ENCODE results near the gene FBN1. TPM values are rescaled to one million over a fixed set of nuclear protein-coding genes. Genes with fewer than 3 reads are reported as not detected.

FBN1 gene
- total RNA-seq, 4 donors from 2014 or later = 13.0 to 28.0 (median 20.9) TPM

DNA sequence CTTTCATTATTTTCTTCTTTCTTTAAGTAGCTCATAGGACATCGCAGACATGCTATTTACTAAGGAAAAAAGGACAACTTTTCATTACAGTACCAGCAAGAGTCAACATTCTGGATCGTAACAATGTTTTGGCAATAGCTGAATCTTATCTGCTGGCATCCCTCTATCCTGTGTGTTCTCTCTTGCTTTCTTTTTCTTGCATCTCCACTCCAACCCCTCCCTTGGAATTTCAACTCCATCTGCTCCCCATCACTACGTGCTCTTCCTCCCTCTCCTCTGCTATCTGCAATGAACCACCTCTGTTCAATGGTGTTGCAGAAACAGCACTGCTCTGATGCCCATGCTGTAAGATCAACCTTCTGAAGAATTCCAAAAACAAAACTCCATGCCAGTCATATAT, 106.6 kb downstream of the FBN1 start:
- Histone ChIP-seq H3K27me3 (no peaks in the 10 kb centered on the region), H3K36me3 (no peaks in the 10 kb centered on the region), H3K9me3 (peaks cover 0 to 4% (median 0%) of the 10 kb centered on the region in 3 donors), H3K4me3 (no peak overlapping the region), H3K4me1 (no peaks in the 10 kb centered on the region), H3K27ac (no peak overlapping the region)
- intact Hi-C loops (cut with DNase I; ENCODE audit: low total_unique reads) = no loop called here
- in situ Hi-C loops (cut with MboI; ENCODE audit: low sequenced_read_pairs in 4 of 4) = no loop called here
- ATAC-seq (no peak), DNase-seq (no peak)
- TF ChIP-seq, protein P1, sequence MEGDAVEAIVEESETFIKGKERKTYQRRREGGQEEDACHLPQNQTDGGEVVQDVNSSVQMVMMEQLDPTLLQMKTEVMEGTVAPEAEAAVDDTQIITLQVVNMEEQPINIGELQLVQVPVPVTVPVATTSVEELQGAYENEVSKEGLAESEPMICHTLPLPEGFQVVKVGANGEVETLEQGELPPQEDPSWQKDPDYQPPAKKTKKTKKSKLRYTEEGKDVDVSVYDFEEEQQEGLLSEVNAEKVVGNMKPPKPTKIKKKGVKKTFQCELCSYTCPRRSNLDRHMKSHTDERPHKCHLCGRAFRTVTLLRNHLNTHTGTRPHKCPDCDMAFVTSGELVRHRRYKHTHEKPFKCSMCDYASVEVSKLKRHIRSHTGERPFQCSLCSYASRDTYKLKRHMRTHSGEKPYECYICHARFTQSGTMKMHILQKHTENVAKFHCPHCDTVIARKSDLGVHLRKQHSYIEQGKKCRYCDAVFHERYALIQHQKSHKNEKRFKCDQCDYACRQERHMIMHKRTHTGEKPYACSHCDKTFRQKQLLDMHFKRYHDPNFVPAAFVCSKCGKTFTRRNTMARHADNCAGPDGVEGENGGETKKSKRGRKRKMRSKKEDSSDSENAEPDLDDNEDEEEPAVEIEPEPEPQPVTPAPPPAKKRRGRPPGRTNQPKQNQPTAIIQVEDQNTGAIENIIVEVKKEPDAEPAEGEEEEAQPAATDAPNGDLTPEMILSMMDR (IDR thresholded peaks at IDR 0.05 in 4 of 5, conservative IDR thresholded peaks at IDR 0.05 in 1 of 5) = no peak

DNA sequence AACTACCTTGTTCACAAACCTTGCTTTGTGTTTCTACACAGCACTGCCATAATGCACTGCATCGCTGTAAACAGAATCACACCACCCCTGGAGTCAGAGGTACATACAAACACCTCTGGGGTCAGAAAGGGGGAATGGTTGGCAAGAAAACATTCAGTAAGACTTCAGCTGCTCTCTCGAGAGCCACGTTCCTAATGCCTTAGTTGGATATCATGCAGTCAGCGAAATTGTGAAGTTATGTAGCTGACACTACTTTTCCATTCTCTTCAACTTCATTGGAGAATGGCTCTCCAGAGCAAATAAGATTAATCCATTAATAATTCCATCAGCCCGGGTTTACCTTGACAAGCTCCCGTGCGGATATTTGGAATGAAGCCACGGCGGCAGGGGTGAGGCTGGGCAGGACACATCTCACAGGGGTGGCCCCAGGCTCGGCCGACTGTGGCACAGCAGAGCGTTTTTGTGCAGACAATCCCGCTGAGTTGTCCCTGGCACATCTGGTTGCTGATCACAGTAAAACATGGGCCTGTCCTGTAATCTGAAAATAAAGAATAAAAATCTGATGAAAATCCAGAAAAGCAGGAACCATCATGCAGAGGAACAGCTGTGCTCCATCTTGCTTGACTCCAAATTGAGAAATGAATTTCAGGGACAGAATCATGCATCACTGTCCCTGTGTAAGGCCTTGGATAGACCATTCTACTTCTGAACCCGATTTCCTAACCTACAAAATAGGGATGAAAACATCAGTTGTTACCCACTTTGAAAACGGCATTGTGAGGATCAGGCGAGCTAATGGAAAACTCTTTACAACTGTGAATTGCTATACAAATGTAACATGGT, 108.0 kb downstream of the FBN1 start:
- Histone ChIP-seq H3K27ac (peak overlapping the region in 1 of 4 donors; percentile 15), H3K27me3 (no peaks in the 10 kb centered on the region), H3K36me3 (no peaks in the 10 kb centered on the region), H3K4me1 (no peaks in the 10 kb centered on the region), H3K9me3 (no peaks in the 10 kb centered on the region), H3K4me3 (no peak overlapping the region)
- DNase-seq (no peak), ATAC-seq (no peak)
- intact Hi-C loops (cut with DNase I; ENCODE audit: low total_unique reads) (no loop called here), in situ Hi-C loops (cut with MboI; ENCODE audit: low sequenced_read_pairs in 4 of 4) (no loop called here)
- no peak for TF ChIP-seq POLR2A (IDR thresholded peaks at IDR 0.05)
- TF ChIP-seq, protein P1 (IDR thresholded peaks at IDR 0.05 in 4 of 5, conservative IDR thresholded peaks at IDR 0.05 in 1 of 5) = no peak

DNA sequence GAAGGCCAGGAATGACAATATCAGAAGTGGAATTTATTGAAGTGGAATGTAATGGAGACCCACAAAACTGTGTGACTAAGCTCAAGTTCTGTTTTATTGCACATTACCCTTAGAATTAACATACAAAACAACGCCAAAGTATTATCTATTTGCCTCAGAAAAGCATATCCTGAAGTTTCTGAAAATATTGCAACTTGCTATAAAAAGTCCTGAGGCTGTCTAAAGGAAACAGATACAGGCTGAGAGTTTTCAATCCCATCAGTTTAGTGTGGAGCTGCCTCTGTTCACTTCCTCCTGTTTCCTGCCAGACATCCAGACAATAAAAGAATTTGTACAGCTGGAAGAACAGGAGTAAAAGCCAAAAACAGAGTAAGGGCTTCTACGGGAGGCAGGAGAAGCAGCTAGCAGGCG, 108.8 kb downstream of the FBN1 start:
- DNase-seq (no peak), ATAC-seq (no peak)
- Histone ChIP-seq H3K9me3 (no peaks in the 10 kb centered on the region), H3K27ac (peak overlapping the region in 2 of 4 donors; percentile 3 to 13), H3K4me3 (no peak overlapping the region), H3K4me1 (no peaks in the 10 kb centered on the region), H3K36me3 (no peaks in the 10 kb centered on the region), H3K27me3 (no peaks in the 10 kb centered on the region)
- TF ChIP-seq, protein P1 (IDR thresholded peaks at IDR 0.05 in 4 of 5, conservative IDR thresholded peaks at IDR 0.05 in 1 of 5) = no peak
- no peak for TF ChIP-seq POLR2A (IDR thresholded peaks at IDR 0.05)
- intact Hi-C loops (cut with DNase I; ENCODE audit: low total_unique reads) = no loop called here
- in situ Hi-C loops (cut with MboI; ENCODE audit: low sequenced_read_pairs in 4 of 4) = no loop called here

DNA sequence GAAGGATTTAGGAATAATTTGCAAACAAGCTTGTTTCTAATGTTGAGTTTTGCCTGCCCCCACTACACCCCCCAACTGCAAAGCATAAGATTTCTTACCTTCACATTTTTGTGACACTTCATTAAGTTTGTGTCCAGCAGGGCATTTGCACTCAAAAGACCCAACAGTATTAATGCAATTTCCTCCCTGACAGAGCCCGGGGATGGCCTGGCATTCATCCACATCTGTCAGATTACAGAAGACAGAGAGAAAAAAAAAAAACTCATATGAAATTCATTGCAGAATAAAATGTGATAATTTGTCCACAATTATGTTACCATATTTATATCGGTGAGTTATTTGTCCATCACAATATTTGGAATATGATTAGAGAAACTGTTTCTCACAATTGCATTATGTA, 111.5 kb downstream of the FBN1 start:
- Histone ChIP-seq H3K9me3 (no peaks in the 10 kb centered on the region), H3K4me3 (no peak overlapping the region), H3K4me1 (no peaks in the 10 kb centered on the region), H3K27me3 (no peaks in the 10 kb centered on the region), H3K36me3 (no peaks in the 10 kb centered on the region), H3K27ac (no peak overlapping the region)
- in situ Hi-C loops (cut with MboI; ENCODE audit: low sequenced_read_pairs in 4 of 4) = no loop called here
- DNase-seq = no peak
- ATAC-seq = no peak
- TF ChIP-seq, protein P1 (IDR thresholded peaks at IDR 0.05 in 4 of 5, conservative IDR thresholded peaks at IDR 0.05 in 1 of 5) = no peak
- no peak for TF ChIP-seq POLR2A (IDR thresholded peaks at IDR 0.05)
- intact Hi-C loops (cut with DNase I; ENCODE audit: low total_unique reads) = no loop called here

Data from gastrocnemius medialis (tissue), 4 donors.